ENCODE data around the gene TMEM11. TPM values are rescaled to one million over a fixed set of nuclear protein-coding genes. Genes with fewer than 3 reads are reported as not detected.

The TMEM11 gene
- total RNA-seq, 1 donor from 2014 or later, result 39.7 TPM

GRCh38 chr17:21184570-21184969, 29.4 kb downstream of the TMEM11 start:
- Histone ChIP-seq H3K9me3 (replicated peaks) (no peaks in the 10 kb centered on the region), H3K4me1 (peaks cover 35% of the 10 kb centered on the region), H3K27ac (replicated peaks) (no peak overlapping the region), H3K36me3 (peaks cover 57% of the 10 kb centered on the region), H3K4me3 (no peak overlapping the region), H3K27me3 (ENCODE audit: low read depth) (no peaks in the 10 kb centered on the region)
- intact Hi-C loops (cut with micrococcal nuclease), result no loop called here
- TF ChIP-seq CTCF (IDR thresholded peaks at IDR 0.05; ENCODE audit: borderline replicate concordance), result no peak
- no peak for DNase-seq

GRCh38 chr17:21183468-21183867, 30.5 kb downstream of the TMEM11 start:
- Histone ChIP-seq H3K27ac (replicated peaks) (no peak overlapping the region), H3K4me3 (no peak overlapping the region), H3K27me3 (ENCODE audit: low read depth) (no peaks in the 10 kb centered on the region), H3K36me3 (peaks cover 52% of the 10 kb centered on the region), H3K4me1 (peaks cover 35% of the 10 kb centered on the region), H3K9me3 (replicated peaks) (no peaks in the 10 kb centered on the region)
- TF ChIP-seq CTCF (IDR thresholded peaks at IDR 0.05; ENCODE audit: borderline replicate concordance), result no peak
- DNase-seq, result no peak
- intact Hi-C loops (cut with micrococcal nuclease), result no loop called here

GRCh38 chr17:21177854-21178600, 35.9 kb downstream of the TMEM11 start:
- Histone ChIP-seq H3K4me1 (peaks cover 25% of the 10 kb centered on the region), H3K4me3 (no peak overlapping the region), H3K9me3 (replicated peaks) (no peaks in the 10 kb centered on the region), H3K27ac (replicated peaks) (no peak overlapping the region), H3K36me3 (peaks cover 31% of the 10 kb centered on the region), H3K27me3 (ENCODE audit: low read depth) (no peaks in the 10 kb centered on the region)
- intact Hi-C loops (cut with micrococcal nuclease), result no loop called here
- TF ChIP-seq CTCF (IDR thresholded peaks at IDR 0.05; ENCODE audit: borderline replicate concordance), result no peak
- no peak for DNase-seq

- H3K36me3 ChIP-seq, result peaks cover 37% of the 10 kb centered on the region
- TF ChIP-seq CTCF (IDR thresholded peaks at IDR 0.05; ENCODE audit: borderline replicate concordance), result no peak
- no peak for DNase-seq
- H3K4me3 ChIP-seq, result no peak overlapping the region
- no peaks in the 10 kb centered on the region for H3K9me3 ChIP-seq (replicated peaks)
- peaks cover 29% of the 10 kb centered on the region for H3K4me1 ChIP-seq
- no peaks in the 10 kb centered on the region for H3K27me3 ChIP-seq (ENCODE audit: low read depth)
- intact Hi-C loops (cut with micrococcal nuclease), result no loop called here
- no peak overlapping the region for H3K27ac ChIP-seq (replicated peaks)
Measured at GRCh38 chr17:21177401-21177800, 36.6 kb downstream of the TMEM11 start.

GRCh38 chr17:21176773-21177395, 37.1 kb downstream of the TMEM11 start:
- no peaks in the 10 kb centered on the region for H3K9me3 ChIP-seq (replicated peaks)
- no peak overlapping the region for H3K4me3 ChIP-seq
- intact Hi-C loops (cut with micrococcal nuclease), result no loop called here
- H3K27ac ChIP-seq (replicated peaks), result no peak overlapping the region
- TF ChIP-seq CTCF (IDR thresholded peaks at IDR 0.05; ENCODE audit: borderline replicate concordance), result no peak
- peaks cover 31% of the 10 kb centered on the region for H3K4me1 ChIP-seq
- no peak for DNase-seq
- no peaks in the 10 kb centered on the region for H3K27me3 ChIP-seq (ENCODE audit: low read depth)
- peaks cover 42% of the 10 kb centered on the region for H3K36me3 ChIP-seq

Measured in left ventricle myocardium inferior (tissue), 1 donor.